ENCODE data around the gene NRBP1. TPM values are rescaled to one million over a fixed set of nuclear protein-coding genes. Genes with fewer than 3 reads are reported as not detected.
A peak's percentile ranks its signal among the peaks of the same experiment; 100 is the strongest.

Gene NRBP1
- 138 TPM for polyA plus RNA-seq (2013, experiment 1 of 2; ENCODE audit: insufficient read length)
- polyA plus RNA-seq (2013, experiment 2 of 2; ENCODE audit: insufficient read length): 139 TPM

DNA sequence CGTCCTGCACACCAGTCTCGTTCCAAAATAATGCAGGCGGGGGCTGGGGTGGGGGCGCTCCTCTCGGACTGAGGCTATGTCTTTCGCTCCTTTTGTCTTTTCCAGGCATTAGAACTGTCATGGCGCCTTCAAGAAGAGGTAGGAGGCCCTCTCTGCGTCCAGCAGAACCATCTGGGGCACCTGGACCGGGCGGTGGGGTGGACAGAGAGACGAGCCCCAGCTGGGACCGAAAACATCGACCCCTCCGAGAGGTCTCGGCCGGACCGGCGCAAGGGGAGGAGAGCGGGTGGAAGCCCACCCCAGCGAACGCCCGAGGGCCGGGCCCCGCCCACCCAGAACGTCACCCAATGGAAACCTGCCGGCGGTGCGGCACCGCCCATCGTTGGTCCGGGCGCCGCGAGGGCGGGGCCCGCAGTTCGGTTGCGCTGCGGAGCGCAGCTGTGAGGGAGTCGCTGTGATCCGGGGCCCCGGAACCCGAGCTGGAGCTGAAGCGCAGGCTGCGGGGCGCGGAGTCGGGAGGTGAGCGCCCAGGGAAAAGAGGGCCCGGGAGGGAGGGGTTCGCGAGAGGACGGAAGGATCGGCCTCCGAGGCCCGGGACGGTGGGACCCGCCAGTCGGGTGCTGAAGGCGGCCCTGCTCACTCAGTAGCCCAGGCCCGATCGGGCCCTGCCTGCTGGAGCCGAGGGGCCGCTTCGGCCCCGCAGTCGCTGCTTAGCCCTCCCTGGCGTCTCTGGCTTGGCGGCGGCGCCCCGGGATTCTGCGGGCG lies at the start of gene NRBP1:
TSS of gene NRBP1 (plus strand) at position 419 of the 765 bp plus-strand sequence. CDS start 4,643 bp downstream, outside the sequence.
- DNase-seq: peak; percentile 85

DNA sequence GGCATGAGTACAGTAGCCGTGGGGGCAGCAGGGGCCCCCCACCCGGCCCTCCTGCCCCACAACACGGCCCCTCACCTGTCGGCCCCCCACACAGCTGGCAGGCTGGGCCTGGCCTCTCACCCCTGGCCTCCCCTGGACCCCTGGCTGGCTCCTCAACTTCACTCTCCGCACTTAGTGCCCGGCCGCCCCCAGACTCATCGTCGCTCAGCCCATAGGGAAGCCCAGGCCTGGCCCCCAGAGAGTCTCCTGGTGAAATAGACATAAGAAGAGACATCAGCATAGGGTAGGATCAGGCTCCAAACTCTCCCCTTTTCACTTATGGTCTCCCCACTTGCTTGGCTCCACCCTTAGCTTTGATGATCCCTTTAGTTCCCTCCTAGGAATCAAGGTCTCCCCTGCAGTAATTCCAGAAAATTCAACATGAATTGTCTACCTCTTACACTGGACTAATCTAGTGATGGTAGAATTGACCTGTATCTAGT lies 49.6 kb upstream of the NRBP1 start:
- DNase-seq: no peak

DNA sequence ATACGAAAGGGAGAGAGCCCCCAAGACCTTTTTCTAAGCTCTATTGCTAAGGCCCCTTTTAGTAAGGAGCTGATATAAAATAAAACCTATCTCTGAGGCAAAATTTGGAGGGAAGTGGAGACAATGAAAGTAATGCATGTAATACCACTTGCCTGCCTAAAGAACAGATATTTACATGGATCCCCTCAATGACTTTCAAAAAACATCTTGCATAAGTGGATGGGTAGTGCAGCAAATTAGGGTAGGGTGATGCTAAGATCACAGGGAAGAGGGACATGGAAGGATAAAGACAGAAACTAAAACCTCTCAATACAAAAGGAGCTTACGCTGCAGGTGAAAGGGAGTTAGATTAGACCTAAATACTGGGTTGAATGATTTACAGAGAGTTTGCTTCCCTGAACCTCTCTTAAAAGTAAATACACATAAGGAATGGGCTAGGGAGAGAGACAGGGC lies 49.0 kb upstream of the NRBP1 start:
- no peak for DNase-seq

DNA sequence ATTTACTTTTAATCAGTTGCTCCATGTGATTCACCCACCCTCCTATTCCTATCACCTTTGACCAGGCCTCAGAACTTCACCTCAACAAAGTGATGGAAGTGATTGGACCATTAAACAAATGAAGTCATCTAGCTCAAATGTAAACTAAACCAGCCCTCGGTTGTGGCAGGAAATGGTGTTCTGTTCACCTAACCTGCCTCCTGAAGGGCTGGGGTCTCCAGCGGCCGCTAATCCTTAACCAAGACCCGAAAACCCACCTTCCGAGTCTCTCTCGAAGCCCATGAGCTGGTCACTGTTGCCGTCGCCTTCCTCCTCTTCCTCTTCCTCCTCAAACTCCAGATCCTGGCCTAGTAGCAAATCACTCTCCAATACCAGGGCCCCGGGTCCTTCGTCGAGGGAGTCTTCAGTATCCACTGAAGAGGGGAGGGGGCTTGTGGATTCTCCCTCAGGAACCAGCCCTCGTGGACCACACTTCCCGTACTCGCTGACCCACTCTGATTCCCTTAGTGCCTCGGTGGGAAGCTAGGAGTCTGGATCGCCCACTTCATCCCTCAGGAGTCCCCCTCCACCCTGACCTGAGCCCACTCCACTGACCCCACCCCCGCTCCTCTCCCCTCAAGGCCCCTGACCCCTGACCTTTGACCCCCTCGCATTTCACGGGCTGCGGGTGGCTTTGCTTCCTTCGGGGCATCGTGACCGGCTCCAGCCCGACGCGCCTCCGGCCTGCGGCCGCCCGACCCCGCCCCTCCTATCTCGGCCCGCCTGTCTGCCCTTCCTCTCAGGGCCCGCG lies 48.4 kb upstream of the NRBP1 start:
- DNase-seq: no peak

DNA sequence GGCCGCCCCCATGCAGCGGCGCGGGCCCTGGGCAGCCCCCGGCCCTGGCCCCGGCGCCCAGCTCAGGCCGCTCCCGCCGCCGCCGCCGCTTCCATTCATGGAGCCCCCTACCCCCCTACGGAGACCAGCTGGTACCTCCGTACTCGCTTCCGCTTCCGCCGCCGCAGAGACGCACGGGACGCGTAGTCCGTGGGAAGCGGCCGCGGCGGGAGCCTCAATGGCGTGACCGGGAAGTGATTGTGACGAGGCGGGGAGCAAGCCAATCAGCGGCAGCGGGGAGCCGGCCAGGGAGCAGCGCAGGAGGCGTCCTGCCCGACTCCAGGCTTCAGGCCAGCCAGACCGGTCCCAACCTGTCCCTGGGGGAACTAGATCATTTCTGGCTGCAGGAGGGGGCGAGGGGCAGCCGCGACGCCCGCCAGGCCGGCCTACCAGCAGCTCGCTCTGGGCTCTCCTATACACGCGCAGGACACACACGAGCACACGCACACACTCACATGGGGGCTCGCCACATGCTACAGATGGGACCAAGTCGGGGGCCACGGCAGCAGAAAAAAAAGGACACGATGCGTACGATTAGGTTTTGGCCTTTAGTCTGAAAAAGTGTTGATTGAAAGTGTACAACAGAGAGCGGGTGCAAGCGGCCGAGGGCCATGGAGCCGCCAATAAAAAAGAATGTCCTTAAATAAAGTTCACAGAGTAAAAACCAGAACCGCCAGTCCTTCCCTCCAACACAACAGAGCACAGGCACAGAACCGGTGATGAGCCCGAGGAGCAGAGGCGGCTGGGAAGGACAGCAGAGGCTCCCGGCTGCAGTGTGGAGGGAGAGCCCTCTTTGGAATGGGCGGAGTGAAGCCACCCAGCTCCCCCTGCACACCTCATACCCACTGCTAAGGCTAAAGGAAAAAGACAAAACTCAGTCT lies 47.5 kb upstream of the NRBP1 start, which contains the start of gene ZNF513:
TSS of gene ZNF513 (minus strand) at position 109 of the 920 bp plus-strand sequence. CDS start 208 bp downstream, outside the sequence.
- peak; percentile 96 for DNase-seq

DNA sequence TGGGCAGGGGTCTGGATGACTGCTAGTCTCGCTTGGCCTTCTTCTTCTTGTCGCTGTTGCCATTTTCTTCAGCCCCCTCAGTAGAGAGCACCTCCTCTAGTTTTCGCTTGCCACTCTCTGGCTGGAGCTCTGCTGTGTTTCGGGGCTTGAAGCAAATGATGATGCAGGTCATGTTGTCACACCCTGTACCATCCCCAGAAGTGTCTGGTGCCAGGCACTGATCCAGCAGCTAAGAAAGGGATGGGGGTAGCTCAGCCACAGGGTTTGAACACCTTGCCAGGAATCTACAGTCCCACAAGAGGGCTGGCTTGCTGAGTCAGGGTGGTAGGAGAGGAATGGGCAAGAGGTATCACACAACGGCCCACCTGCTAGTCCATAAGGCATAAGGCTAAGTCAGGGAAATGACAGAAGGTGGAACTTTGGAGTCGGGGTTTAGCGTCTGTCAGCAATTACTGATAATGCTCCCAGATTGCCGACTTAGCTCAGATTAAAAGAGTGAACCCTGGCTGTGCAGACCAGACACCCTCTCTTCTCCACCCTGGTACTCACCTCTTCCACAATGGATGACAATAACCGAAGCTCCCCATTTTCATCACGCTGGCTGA lies 46.8 kb upstream of the NRBP1 start:
- no peak for DNase-seq

DNA sequence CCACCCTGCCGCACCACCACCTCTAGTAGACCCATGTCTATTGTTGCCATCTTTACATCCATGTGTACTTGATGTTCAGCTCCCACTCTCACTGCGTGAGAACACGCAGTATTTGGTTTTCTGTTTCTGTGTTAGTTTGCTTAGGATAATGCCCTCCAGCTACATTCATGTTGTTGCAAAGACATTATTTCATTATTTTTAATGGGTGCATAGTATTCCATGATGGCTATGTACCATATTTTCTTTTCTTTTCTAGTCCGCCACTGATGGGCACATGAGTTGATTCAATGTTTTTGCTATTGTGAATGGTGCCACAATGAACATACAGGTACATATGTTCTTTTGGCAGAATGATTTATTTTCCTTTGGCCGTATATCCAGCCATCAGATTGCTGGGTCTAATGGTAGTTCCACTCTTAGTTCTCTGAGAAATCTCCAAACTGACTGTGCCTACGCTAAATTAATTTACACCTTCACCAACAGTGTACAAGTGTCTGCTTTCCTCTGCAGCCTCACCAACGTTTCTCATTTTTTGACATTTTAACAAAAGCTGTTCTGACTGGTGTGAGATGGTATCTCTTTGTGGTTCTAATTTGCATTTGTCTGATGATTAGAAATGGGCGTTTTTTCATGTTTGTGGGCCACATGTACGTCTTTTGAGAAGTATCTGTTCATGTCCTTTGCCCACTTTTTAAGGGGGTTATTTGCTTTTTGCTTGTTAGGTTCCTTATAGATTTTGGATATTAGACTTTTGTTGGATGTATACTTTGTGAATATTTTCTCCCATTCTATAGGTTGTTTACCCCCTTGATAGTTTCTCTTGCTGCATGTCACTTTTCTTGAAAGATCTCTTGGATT lies 37.4 kb upstream of the NRBP1 start:
- no peak for DNase-seq

DNA sequence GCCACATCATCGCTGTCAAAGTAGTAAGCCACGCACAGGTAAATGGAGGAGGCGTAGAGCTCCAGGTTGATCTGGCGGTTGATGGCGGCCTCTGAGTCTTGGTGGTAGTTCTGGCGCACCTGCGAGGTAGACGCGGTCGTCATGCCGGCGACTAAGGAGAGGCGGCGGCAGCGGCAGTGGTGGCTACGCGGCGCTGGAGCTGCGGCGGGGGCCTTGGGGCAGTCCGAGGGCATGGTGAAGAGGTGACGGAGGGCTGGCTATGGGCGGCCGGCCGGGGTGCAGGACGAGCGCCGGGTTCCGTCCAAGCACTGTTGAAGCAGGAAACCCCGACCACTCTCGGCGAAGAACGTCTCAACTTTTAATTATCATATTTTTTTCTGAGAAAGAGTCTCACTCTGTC lies 35.2 kb upstream of the NRBP1 start:
- no peak for DNase-seq

DNA sequence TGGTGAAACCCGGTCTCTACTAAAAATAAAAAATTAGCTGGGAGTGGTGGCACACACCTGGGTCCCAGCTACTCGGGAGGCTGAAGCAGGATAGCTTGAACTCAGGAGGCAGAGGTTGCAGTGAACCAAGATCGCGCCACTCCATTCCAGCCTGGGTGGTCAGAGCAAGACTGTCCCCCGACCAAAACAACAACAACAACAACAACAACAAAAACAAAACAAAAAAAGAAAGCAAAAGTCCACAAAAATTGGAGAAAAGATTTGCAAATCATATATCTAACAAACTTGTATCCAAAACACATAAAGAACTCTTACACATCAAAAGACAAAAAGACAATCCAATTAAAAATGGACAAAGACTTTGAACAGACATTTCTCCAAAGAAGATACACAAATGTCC lies 29.5 kb upstream of the NRBP1 start:
- no peak for DNase-seq

DNA sequence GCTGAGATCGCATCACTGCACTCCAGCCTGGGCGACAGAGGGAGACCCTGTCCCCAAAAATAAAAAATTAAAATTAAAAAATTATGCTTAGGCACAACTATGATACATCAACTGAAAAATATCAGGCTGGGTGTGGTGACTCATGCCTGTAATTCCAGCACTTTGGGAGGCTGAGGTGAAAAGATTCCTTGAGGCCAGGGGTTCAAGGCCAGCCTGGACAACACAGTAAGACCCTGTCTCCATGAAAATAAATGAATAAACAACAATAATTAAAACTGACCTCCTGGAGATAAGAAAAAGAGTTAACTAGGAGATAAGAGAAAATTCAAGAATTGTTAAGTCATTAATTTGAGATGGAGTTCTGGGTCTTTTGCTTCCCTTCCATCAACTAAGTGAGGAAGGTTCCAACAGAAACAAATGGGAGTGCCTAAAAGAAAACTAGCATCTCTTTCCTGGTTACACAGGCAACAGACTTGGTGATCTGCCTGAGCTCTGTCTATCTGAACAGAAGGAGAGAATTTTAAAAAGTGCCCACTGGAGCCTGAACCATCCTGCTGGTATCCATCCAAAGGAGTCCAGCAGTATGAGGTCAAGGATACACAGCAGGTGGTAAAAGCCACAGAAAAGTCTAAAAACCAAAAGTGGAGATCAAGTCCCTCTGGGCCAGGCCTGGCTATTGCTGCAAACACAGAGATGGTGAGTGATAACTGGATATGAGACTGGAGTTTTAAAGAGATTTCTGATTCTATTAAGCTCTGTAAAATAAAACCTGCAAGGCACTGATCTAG lies 27.9 kb upstream of the NRBP1 start:
- DNase-seq: no peak

DNA sequence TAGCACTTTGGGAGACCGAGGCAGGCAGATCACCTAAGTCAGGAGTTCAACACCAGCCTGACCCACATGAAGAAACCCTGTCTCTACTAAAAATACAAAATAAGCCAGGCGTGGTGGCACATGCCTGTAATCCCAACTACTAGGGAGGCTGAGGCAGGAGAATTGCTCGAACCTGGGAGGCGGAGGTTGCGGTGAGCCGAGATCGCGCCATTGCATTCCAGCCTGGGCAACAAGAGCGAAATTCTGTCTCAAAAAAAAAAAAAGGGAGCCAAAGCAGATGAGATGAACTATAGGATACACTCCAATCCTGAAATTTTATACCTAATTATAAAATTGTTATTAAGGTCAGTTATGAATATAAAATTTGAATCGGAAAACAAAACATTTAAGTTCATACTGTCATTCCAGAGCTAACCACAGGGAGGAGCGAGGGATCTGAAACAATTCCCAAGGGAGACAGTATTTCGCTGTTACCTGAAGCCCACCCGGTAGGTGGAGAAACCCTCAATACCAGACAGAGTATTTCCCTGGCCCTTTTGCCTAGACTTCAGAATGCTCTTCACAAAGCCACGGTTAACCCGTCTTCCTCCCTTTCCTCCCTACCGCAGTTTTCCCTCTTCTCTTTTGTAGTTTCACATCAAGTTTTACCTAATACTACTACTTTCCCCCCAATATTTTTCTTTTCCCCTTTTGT lies 20.5 kb upstream of the NRBP1 start:
- peak; percentile 41 for DNase-seq

DNA sequence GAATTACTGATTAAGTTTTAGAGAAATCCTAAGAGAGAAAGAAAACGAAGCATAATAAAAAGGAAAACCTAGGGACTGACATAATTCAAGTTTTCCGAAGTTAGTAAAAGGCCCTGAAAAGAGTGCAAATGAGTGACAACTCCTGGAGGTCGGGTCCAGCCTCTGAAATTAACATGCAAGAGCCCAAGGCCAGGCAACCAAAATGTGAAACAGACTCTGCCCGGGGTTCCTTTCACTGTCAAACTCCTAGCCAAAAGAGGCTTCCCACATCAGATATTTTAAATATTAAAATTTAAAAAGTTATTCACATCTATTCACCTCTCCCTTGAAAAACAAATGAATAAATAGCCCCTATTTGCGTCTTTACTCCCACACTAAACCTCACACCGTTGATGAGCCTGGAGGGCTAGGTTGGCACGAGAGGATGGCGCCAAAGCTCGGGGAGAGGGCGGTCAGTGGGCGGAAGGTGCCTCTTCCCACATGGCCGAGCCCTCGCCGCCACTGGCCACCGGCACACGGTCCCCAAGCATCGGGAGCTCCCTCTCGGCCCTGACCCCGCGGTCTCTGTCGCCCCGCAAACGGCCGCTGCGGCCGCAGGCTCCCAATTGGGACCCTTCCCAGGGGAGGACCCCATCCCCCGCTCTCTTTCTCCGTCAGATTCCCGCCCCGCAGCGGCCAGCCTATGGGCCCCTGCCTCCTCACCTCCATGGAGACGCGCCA lies 19.7 kb upstream of the NRBP1 start:
- no peak for DNase-seq

DNA sequence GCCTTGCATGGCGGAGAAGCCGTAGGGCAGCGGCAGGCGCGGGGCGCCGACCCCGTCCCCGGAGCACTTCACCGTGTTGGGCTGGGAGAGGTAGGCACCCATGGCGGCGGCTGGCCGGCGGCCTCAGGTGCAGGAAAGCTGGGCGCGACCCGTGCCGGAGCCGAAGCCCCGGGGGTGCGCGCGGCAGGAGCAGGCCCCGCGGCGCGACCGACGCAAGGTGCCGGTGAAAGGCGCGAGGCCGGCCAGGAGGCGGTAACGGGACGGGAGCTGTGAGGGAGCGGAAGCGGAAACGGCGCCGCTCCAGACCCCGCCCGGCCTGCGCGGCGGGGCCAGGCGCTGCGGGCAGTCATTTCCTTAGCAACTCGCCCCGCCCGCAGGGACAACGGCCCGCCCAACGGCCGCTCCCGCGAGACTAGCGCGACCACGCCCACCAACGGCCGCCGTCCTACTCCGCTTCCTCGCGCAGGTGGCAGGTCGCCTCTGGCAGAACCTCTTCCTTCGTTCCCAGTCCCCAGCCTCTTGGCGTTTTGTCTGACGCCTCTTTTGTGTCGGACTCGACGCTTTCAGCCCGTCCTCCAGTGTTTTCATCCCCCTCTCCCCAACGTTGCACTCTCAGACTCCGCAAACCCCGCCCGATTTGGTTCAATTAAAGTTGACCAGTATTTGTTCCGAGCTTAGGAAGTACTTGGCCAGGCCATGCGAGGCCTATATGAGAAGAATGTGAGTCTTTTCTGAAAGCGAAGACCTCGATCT lies 18.9 kb upstream of the NRBP1 start, which contains the start of gene PPM1G:
TSS of gene PPM1G (minus strand) at position 271 of the 753 bp plus-strand sequence. CDS start at position 102, 169 bp downstream.
- DNase-seq: peak; percentile 91

DNA sequence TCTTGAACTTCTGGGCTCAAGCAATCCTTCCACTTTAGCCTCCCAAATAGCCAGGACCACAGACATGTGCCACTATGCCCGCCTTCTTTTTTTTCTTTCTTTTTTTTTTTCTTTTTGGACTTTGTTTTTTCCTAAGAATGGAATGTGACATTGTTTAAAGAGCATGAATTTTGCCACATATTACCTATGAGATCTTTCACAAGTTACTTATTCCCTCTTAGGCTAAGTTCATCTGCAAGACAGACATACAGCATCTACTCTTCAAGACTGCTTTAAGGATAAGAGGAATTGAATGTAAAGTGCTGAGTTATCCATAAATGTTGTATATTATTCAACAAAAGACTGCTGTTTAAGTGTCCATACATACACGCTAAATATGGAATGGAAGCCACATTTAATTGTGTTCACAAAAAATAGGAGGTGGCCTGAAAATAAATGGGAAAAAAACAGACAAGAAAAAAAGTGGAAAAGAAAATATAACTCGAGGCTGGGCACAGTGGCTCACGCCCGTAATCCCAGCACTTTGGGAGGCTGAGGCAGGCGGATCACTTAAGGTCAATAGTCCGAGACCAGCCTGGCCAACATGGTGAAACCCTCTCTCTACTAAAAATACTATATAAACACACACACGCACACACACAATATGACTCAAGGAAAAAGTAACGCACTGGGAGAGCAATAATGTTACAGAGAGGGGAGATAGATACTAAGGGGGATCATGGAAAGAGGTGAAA lies 15.8 kb upstream of the NRBP1 start:
- no peak for DNase-seq

DNA sequence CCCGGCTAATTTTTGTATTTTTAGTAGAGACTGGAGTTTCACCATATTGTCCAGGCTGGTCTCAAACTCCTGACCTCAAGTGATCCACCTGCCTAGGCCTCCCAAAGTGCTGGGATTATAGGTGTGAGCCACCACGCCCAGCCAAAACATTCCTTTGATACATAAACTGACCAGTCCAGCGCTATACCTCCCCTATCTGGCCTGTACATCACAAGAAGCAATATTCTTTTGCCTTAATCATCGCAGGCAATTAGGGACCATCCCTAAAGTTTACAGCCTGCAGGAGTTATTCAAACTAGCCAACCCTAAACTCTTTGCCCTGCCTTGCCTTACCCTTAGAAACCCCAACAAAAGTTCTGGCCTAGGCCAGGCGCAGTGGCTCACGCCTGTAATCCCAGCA lies 12.3 kb upstream of the NRBP1 start:
- DNase-seq: no peak

DNA sequence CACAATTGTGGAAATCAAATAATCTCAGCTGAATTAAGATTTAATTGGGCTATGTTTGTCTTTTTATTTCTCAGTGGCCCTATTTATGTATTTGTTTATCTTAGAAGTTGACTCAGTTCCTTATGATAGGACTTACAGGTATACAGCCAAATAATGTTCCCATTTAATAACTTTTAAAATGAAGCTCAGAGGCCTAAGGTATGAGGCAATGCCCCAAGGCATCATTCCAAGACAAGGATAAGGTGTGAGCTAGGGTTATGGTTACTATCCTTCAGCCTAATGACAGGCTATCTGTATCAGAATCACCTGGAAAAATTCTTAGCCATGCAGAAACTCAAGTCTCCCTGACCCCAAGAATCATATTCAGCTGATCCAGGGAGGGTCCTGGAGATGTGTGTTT lies 7.4 kb upstream of the NRBP1 start:
- DNase-seq: no peak

DNA sequence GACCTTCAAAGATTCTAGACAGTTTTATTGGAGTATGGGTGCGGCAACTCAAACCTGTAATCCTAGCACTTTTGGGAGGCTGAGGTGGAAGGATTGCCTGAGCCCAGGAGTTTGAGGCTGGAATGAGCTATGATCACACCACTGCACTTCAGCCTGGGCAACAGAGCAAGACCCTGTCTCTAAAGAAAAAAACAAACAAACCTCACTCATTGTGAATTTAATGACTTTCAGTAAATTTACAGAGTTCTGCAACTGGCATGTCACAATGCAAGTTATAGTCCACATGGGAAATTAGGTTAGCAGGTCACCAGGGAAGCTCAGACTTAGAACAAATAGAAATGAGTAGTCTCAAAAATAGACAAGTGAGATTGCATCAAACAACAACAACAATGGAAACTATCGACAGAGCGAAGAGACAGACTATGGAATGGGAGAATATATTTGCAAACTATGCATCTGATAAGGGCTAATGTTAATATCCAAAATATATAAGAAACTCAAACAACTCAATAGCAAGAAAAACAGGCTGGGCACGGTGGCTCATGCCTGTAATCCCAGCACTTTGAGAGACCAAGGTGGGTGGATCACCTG lies 6.7 kb upstream of the NRBP1 start:
- no peak for DNase-seq

Measured in fibroblast of skin of abdomen (primary cell).